ENCODE data around the gene EPB41L2. TPM values are rescaled to one million over a fixed set of nuclear protein-coding genes. Genes with fewer than 3 reads are reported as not detected.

EPB41L2 gene
- total RNA-seq, 1 donor from 2014 or later = 124 TPM

GRCh38 chr6:130971504-130971903 is 91.5 kb downstream of the EPB41L2 start:
- no peak for TF ChIP-seq CTCF (IDR thresholded peaks at IDR 0.05)
- no peaks in the 10 kb centered on the region for H3K9me3 ChIP-seq
- no peak for ATAC-seq
- H3K27me3 ChIP-seq (ENCODE audit: low read depth) = no peaks in the 10 kb centered on the region
- peaks cover 33% of the 10 kb centered on the region for H3K4me1 ChIP-seq
- no peak overlapping the region for H3K27ac ChIP-seq
- no peak for DNase-seq
- intact Hi-C loops (cut with DNase I) = no loop called here
- H3K36me3 ChIP-seq = no peaks in the 10 kb centered on the region
- no peak overlapping the region for H3K4me3 ChIP-seq

- H3K4me3 ChIP-seq = no peak overlapping the region
- DNase-seq = no peak
- no peak overlapping the region for H3K27ac ChIP-seq
- H3K36me3 ChIP-seq = no peaks in the 10 kb centered on the region
- peaks cover 39% of the 10 kb centered on the region for H3K4me1 ChIP-seq
- no peak for ATAC-seq
- intact Hi-C loops (cut with DNase I) = no loop called here
- H3K9me3 ChIP-seq = no peaks in the 10 kb centered on the region
- no peak for TF ChIP-seq CTCF (IDR thresholded peaks at IDR 0.05)
- H3K27me3 ChIP-seq (ENCODE audit: low read depth) = no peaks in the 10 kb centered on the region
These were observed 92.1 kb downstream of the EPB41L2 start for GRCh38 chr6:130970839-130971410.

- H3K4me3 ChIP-seq = peak overlapping the region; percentile 50
- H3K9me3 ChIP-seq = no peaks in the 10 kb centered on the region
- ATAC-seq (peak; percentile 37 to 41), DNase-seq (no peak)
- H3K4me1 ChIP-seq = peaks cover 48% of the 10 kb centered on the region
- no peaks in the 10 kb centered on the region for H3K27me3 ChIP-seq (ENCODE audit: low read depth)
- H3K27ac ChIP-seq = peak overlapping the region; percentile 69
- intact Hi-C loops (cut with DNase I) = no loop called here
- no peak for TF ChIP-seq CTCF (IDR thresholded peaks at IDR 0.05)
- no peaks in the 10 kb centered on the region for H3K36me3 ChIP-seq
These were observed 93.1 kb downstream of the EPB41L2 start for GRCh38 chr6:130969791-130970491.

GRCh38 chr6:130969166-130969565 is 93.9 kb downstream of the EPB41L2 start:
- peak overlapping the region; percentile 50 for H3K4me3 ChIP-seq
- H3K9me3 ChIP-seq = no peaks in the 10 kb centered on the region
- H3K27me3 ChIP-seq (ENCODE audit: low read depth) = no peaks in the 10 kb centered on the region
- no peak for TF ChIP-seq CTCF (IDR thresholded peaks at IDR 0.05)
- peak overlapping the region; percentile 69 for H3K27ac ChIP-seq
- H3K4me1 ChIP-seq = peaks cover 55% of the 10 kb centered on the region
- H3K36me3 ChIP-seq = no peaks in the 10 kb centered on the region
- ATAC-seq (no peak), DNase-seq (no peak)
- intact Hi-C loops (cut with DNase I) = no loop called here

- H3K9me3 ChIP-seq = no peaks in the 10 kb centered on the region
- no peaks in the 10 kb centered on the region for H3K36me3 ChIP-seq
- peaks cover 62% of the 10 kb centered on the region for H3K4me1 ChIP-seq
- intact Hi-C loops (cut with DNase I) = no loop called here
- H3K27me3 ChIP-seq (ENCODE audit: low read depth) = no peaks in the 10 kb centered on the region
- no peak for TF ChIP-seq CTCF (IDR thresholded peaks at IDR 0.05)
- H3K27ac ChIP-seq = peak overlapping the region; percentile 59
- no peak for ATAC-seq
- no peak for DNase-seq
- peak overlapping the region; percentile 50 for H3K4me3 ChIP-seq
These were observed 94.6 kb downstream of the EPB41L2 start for GRCh38 chr6:130968476-130968875.
